ENCODE results near the gene PSIP1.

GRCh38 chr9:15543047-15543813 lies 32.5 kb upstream of the PSIP1 start:
- TF ChIP-seq EZH2 (IDR thresholded peaks at IDR 0.05; ENCODE audit: insufficient read depth, poor library complexity, severe bottlenecking) (no peak), EZH2phosphoT487 (IDR thresholded peaks at IDR 0.05; ENCODE audit: insufficient read depth, low read depth) (no peak)
